ENCODE data around the gene ERCC6. TPM values are rescaled to one million over a fixed set of nuclear protein-coding genes. Genes with fewer than 3 reads are reported as not detected.

The ERCC6 gene
- total and polyA plus RNA-seq, 2 donors (not counting 3 experiments of a cell fraction or from before 2014, with no cell fraction given): 15.3 to 39.6 TPM

DNA sequence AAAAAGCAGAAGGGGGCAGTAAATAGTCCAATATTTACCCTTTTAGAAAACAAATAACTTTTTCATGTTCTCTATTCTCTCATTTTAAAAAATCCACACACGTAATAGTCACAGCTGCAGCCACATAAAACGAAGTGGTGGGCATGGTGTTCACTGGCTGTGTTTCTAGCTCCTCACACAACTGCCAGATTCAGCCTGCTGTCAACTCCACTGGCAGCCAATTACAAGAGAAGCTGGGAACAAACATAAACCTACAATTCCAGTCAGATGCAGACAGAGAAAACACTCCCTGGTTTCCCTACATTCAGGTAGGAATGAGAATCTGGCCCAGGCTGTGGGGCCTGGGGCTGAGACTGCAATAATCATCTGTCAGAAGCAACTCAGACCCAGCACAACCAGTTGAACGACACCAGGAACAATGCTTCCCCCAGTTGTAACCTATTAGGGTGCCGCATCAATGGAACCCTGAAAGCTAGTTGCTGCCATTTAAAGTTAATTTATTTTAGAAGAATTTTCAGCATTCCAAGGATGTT lies 29.1 kb downstream of the ERCC6 start:
- no peak overlapping the region for H3K4me2 ChIP-seq (ENCODE audit: insufficient read depth, low read length)
- peaks cover 2% of the 10 kb centered on the region for H4K20me1 ChIP-seq (replicated peaks; ENCODE audit: control insufficient read depth, extremely low read depth, insufficient read depth, low read length)
- H3K79me2 ChIP-seq (ENCODE audit: control insufficient read depth, insufficient read depth, low read length): peaks cover 64% of the 10 kb centered on the region
- POLR2A ChIA-PET: no interaction called here
- dilution Hi-C loops (cut with MboI; ENCODE audit: extremely low pct_ligation_motif_present, low sequenced_read_pairs) (no loop called here), intact Hi-C loops (cut with micrococcal nuclease) (loop anchor here (5.0 to 10.0 kb wide), 2 partner anchors 623 to 955 kb away; no protein-coding TSS in a partner anchor)
- no peaks in the 10 kb centered on the region for H3K9me3 ChIP-seq (replicated peaks; ENCODE audit: control insufficient read depth, insufficient read depth, low read length)
- no peak overlapping the region for H3K4me3 ChIP-seq (replicated peaks in 1 of 3; ENCODE audit: insufficient read depth in 1 of 3, low read depth in 1 of 3, low read length in 3 of 3)
- no peak overlapping the region for H2AFZ ChIP-seq (ENCODE audit: low read depth, low read length)
- H3K9me1 ChIP-seq (replicated peaks; ENCODE audit: control insufficient read depth, extremely low read depth, insufficient read depth, low read length): no peaks in the 10 kb centered on the region
- no peak overlapping the region for H3K9ac ChIP-seq (replicated peaks; ENCODE audit: extremely low read depth, insufficient read depth, low read length)
- no peaks in the 10 kb centered on the region for H3K27me3 ChIP-seq (ENCODE audit: control insufficient read depth in 2 of 2, insufficient read depth in 2 of 2, low read length in 2 of 2)
- no TSS peak for BruUV-seq (replicated peaks)
- no peak for FAIRE-seq
- peaks cover 2% of the 10 kb centered on the region for H3K4me1 ChIP-seq (ENCODE audit: control insufficient read depth, extremely low read depth, insufficient read depth, low read length)
- no peak overlapping the region for H3K27ac ChIP-seq (ENCODE audit: insufficient read depth, low read depth, low read length)
- CTCF ChIA-PET: interaction anchor here (0.8 to 6.7 kb wide), 5 partner anchors 9 to 852 kb away, joined by 3 to 109 read pairs (median 4); no protein-coding TSS in a partner anchor
- DNase-seq (ENCODE audit: low read depth, low spot score): no peak
- peaks cover 3 to 9% of the 10 kb centered on the region in 2 experiments for H3K36me3 ChIP-seq (ENCODE audit: control insufficient read depth in 2 of 2, extremely low read depth in 1 of 2, insufficient read depth in 2 of 2, low read length in 2 of 2)
- TF ChIP-seq POLR2AphosphoS5 (IDR thresholded peaks at IDR 0.05; ENCODE audit: insufficient read depth, low read depth, low read length): no peak
- TF ChIP-seq, protein P1, sequence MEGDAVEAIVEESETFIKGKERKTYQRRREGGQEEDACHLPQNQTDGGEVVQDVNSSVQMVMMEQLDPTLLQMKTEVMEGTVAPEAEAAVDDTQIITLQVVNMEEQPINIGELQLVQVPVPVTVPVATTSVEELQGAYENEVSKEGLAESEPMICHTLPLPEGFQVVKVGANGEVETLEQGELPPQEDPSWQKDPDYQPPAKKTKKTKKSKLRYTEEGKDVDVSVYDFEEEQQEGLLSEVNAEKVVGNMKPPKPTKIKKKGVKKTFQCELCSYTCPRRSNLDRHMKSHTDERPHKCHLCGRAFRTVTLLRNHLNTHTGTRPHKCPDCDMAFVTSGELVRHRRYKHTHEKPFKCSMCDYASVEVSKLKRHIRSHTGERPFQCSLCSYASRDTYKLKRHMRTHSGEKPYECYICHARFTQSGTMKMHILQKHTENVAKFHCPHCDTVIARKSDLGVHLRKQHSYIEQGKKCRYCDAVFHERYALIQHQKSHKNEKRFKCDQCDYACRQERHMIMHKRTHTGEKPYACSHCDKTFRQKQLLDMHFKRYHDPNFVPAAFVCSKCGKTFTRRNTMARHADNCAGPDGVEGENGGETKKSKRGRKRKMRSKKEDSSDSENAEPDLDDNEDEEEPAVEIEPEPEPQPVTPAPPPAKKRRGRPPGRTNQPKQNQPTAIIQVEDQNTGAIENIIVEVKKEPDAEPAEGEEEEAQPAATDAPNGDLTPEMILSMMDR (IDR thresholded peaks at IDR 0.05; ENCODE audit: extremely low read depth in 1 of 2, insufficient read depth in 1 of 2, low read depth in 1 of 2, low read length in 2 of 2): no peak

DNA sequence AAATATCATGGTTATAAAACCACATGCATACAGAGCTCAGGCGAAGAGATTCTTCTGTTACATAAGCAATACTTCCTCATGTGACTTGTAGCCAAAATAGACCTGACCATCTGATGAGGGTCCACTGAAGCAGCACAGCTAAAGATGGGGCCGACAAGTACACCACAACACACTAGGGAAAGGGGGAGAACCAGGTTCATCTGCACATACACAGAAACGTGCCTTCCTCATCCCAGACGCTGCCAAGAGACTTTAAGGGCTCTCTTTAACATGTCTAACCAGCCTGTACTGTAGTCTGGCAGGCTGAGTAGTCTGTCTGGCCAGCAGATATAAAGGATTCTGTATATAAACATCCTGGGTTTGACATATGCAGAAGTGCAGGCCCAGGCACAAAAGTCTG lies 30.3 kb downstream of the ERCC6 start:
- intact Hi-C loops (cut with micrococcal nuclease) (no loop called here), dilution Hi-C loops (cut with MboI; ENCODE audit: extremely low pct_ligation_motif_present, low sequenced_read_pairs) (no loop called here)
- no peaks in the 10 kb centered on the region for H3K9me3 ChIP-seq (replicated peaks; ENCODE audit: control insufficient read depth, insufficient read depth, low read length)
- POLR2A ChIA-PET: interaction anchor here (0.6 kb wide), 1 partner anchor 13 kb away, joined by 3 read pairs; no protein-coding TSS in a partner anchor
- DNase-seq (ENCODE audit: low read depth, low spot score) (no peak), FAIRE-seq (no peak)
- no peak overlapping the region for H2AFZ ChIP-seq (ENCODE audit: low read depth, low read length)
- H3K9me1 ChIP-seq (replicated peaks; ENCODE audit: control insufficient read depth, extremely low read depth, insufficient read depth, low read length): no peaks in the 10 kb centered on the region
- H3K4me1 ChIP-seq (ENCODE audit: control insufficient read depth, extremely low read depth, insufficient read depth, low read length): peaks cover under 1% of the 10 kb centered on the region
- peaks cover 3 to 9% of the 10 kb centered on the region in 2 experiments for H3K36me3 ChIP-seq (ENCODE audit: control insufficient read depth in 2 of 2, extremely low read depth in 1 of 2, insufficient read depth in 2 of 2, low read length in 2 of 2)
- peaks cover 2% of the 10 kb centered on the region for H4K20me1 ChIP-seq (replicated peaks; ENCODE audit: control insufficient read depth, extremely low read depth, insufficient read depth, low read length)
- no TSS peak for BruUV-seq (replicated peaks)
- H3K9ac ChIP-seq (replicated peaks; ENCODE audit: extremely low read depth, insufficient read depth, low read length): no peak overlapping the region
- H3K4me2 ChIP-seq (ENCODE audit: insufficient read depth, low read length): no peak overlapping the region
- CTCF ChIA-PET: interaction anchor here (0.5 to 6.7 kb wide), 5 partner anchors 11 to 853 kb away, joined by 3 to 109 read pairs (median 4); no protein-coding TSS in a partner anchor
- no peak overlapping the region for H3K27ac ChIP-seq (ENCODE audit: insufficient read depth, low read depth, low read length)
- no peaks in the 10 kb centered on the region for H3K27me3 ChIP-seq (ENCODE audit: control insufficient read depth in 2 of 2, insufficient read depth in 2 of 2, low read length in 2 of 2)
- no peak overlapping the region for H3K4me3 ChIP-seq (replicated peaks in 1 of 3; ENCODE audit: insufficient read depth in 1 of 3, low read depth in 1 of 3, low read length in 3 of 3)
- TF ChIP-seq, protein P2, sequence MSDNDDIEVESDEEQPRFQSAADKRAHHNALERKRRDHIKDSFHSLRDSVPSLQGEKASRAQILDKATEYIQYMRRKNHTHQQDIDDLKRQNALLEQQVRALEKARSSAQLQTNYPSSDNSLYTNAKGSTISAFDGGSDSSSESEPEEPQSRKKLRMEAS (IDR thresholded peaks at IDR 0.05; ENCODE audit: insufficient read depth, insufficient read length): no peak
- TF ChIP-seq MYC (IDR thresholded peaks at IDR 0.05; ENCODE audit: low read depth, low read length): no peak
- TF ChIP-seq GATA2 (IDR thresholded peaks at IDR 0.05; ENCODE audit: insufficient read depth, insufficient read length, low read depth, low read length): no peak
- TF ChIP-seq, protein P1 (IDR thresholded peaks at IDR 0.05; ENCODE audit: extremely low read depth in 1 of 2, insufficient read depth in 1 of 2, low read depth in 1 of 2, low read length in 2 of 2): no peak
- no peak for TF ChIP-seq POLR2AphosphoS5 (IDR thresholded peaks at IDR 0.05; ENCODE audit: insufficient read depth, low read depth, low read length)
- no peak for TF ChIP-seq JUN (IDR thresholded peaks at IDR 0.05; ENCODE audit: borderline replicate concordance, insufficient read depth, insufficient read length, low read depth)
- no peak for TF ChIP-seq EZH2 (IDR thresholded peaks at IDR 0.05; ENCODE audit: borderline replicate concordance, low read depth, low read length, severe bottlenecking)
- H3K79me2 ChIP-seq (ENCODE audit: control insufficient read depth, insufficient read depth, low read length): peaks cover 53% of the 10 kb centered on the region
